Adipocyte (in vitro differentiated cells): ENCODE data around the gene LILRB2.
"Not testable (repeated sequence)": the region's sequence is repeated elsewhere in the genome, so short reads cannot be mapped to it uniquely, and the experiment has no call there.

Experiments used
- DNase-seq: peaks from one replicate; pipeline ENCODE4 v3.0.0-alpha.2; 2015; ENCODE audit warnings: low read depth
- H3K27me3 ChIP-seq: replicated peaks from 2 replicates; pipeline ENCODE4 v1.7.0; 2013; ENCODE audit warnings: mild to moderate bottlenecking, low read length, moderate library complexity; ENCODE audit not compliant: control insufficient read depth, insufficient read depth
- H3K36me3 ChIP-seq: 2 replicates; pipeline ENCODE4 v1.7.0; 2013; ENCODE audit warnings: low read length, mild to moderate bottlenecking, moderate library complexity; ENCODE audit not compliant: control insufficient read depth, insufficient read depth, severe bottlenecking
- H3K4me1 ChIP-seq: 2 replicates; pipeline ENCODE4 v1.7.0; 2013; ENCODE audit warnings: mild to moderate bottlenecking, low read length, moderate library complexity; ENCODE audit not compliant: control insufficient read depth, insufficient read depth
- H3K4me3 ChIP-seq: 2 replicates; pipeline ENCODE4 v1.7.0; 2013; ENCODE audit warnings: mild to moderate bottlenecking, low read length, moderate library complexity
- H3K9ac ChIP-seq: 2 replicates; pipeline ENCODE4 v1.7.0; 2013; ENCODE audit warnings: mild to moderate bottlenecking, low read length, moderate library complexity
- H3K9me3 ChIP-seq: 2 replicates; pipeline ENCODE4 v1.7.0; 2013; ENCODE audit warnings: mild to moderate bottlenecking, low read length, moderate library complexity; ENCODE audit not compliant: control insufficient read depth

Gene LILRB2

DNA sequence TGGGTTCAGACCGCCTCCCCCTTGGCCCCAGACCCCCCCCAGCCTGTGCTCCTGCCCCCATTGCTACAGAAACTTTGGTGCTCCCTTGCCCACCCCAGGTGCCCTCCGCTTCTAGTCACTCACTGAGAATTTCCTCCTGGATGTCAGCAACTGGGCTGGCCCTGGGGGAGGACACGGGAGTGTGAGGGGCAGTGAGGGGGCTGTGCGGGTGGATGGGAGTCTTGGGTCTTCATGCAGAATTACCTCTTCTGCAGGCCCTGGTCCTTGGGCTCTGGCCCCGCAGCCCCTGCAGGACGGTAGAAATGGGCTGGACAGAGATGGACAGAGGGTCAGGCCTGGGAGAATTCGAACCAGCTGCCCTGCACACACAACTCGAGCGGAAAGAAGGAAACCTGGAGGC, 28.7 kb downstream of the LILRB2 start:
- no peak for DNase-seq
- no peaks in the 10 kb centered on the region for H3K9me3 ChIP-seq
- H3K9ac ChIP-seq: no peak overlapping the region
- H3K4me3 ChIP-seq: no peak overlapping the region
- no peaks in the 10 kb centered on the region for H3K4me1 ChIP-seq
- peaks cover 37% of the 10 kb centered on the region for H3K27me3 ChIP-seq
- H3K36me3 ChIP-seq: no peaks in the 10 kb centered on the region

DNA sequence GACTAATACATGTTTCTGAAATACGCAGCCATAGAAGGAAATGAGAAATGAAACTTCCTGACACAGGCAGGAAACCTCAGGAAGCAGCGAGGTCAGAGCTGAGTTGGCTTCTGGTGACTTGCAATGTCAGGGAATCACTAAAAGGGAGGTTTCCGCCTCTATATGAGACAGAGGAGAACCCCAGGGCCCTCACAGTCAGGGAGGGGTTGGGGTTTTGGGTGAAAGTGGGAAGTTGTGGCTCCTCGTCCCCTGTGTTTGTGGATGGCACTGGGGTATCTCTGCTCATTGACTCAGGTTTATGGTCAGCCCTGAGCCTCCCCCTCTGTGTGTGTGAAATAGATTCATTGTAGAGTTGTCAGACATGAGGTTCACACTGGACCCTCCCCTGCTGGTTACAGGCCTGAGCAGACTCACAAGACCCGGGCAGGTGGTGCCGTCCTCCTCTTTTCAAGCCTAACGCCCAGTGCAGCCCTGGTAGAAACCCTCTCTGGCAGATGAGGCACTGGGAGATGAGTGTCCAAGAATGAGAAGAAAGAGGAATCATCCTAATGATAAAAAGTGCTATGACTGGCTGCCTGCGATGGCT, 32.8 kb downstream of the LILRB2 start:
- H3K4me1 ChIP-seq: no peaks in the 10 kb centered on the region
- no peak overlapping the region for H3K9ac ChIP-seq
- H3K36me3 ChIP-seq: no peaks in the 10 kb centered on the region
- no peak overlapping the region for H3K4me3 ChIP-seq
- no peak for DNase-seq
- H3K27me3 ChIP-seq: peaks cover 9% of the 10 kb centered on the region
- H3K9me3 ChIP-seq: no peaks in the 10 kb centered on the region

GRCh38 chr19:54247106-54247930, 33.6 kb downstream of the LILRB2 start:
- H3K4me3 ChIP-seq: no peak overlapping the region
- no peaks in the 10 kb centered on the region for H3K9me3 ChIP-seq
- H3K27me3 ChIP-seq: peaks cover 3% of the 10 kb centered on the region
- H3K9ac ChIP-seq: no peak overlapping the region
- H3K4me1 ChIP-seq: no peaks in the 10 kb centered on the region
- no peak for DNase-seq
- H3K36me3 ChIP-seq: no peaks in the 10 kb centered on the region

DNA sequence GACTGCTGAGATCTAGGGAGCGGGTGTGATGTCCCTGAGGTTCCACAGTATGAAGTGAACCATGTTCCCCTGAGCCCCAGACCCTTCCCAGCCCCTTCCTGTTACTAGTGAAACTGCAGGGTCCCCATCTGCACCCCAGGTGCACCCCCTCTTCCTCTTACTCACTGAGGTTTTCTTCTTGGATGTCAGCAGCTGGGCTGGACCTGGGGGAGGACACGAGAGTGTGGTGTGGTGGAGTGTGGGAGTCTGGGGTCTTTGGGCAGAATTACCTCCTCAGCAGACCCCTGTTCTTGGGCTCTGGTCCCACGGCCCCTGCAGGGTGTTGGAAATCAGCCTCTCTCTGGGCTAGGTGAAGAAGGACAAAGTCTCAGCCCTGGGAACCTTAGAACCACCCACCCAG, 35.0 kb downstream of the LILRB2 start:
- Histone ChIP-seq H3K36me3 (no peaks in the 10 kb centered on the region), H3K9ac (no peak overlapping the region), H3K9me3 (no peaks in the 10 kb centered on the region), H3K27me3 (peaks cover 3% of the 10 kb centered on the region), H3K4me3 (no peak overlapping the region), H3K4me1 (no peaks in the 10 kb centered on the region)
- no peak for DNase-seq

DNA sequence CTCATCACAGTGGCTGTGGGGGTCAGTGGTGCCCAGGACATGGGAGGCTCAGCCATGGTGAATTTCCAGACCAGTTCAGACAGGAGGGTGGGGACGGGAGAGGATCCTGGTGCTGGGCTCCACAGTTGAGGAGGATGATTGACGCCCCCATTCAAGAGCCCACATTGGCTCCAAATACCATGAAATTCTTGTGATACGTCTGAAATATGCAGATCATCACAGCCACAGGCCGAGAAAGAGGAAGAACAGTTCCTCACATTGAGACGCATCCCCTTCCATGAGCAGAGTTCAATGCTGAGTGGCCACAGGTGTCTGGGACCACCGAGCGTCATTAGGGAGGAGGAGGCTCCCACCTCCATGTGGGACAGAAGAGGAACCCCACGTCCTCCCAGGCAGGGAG, 37.1 kb downstream of the LILRB2 start:
- H3K9me3 ChIP-seq, H3K4me3 ChIP-seq, H3K36me3 ChIP-seq, H3K27me3 ChIP-seq, H3K9ac ChIP-seq, DNase-seq, H3K4me1 ChIP-seq: not testable (repeated sequence)

DNA sequence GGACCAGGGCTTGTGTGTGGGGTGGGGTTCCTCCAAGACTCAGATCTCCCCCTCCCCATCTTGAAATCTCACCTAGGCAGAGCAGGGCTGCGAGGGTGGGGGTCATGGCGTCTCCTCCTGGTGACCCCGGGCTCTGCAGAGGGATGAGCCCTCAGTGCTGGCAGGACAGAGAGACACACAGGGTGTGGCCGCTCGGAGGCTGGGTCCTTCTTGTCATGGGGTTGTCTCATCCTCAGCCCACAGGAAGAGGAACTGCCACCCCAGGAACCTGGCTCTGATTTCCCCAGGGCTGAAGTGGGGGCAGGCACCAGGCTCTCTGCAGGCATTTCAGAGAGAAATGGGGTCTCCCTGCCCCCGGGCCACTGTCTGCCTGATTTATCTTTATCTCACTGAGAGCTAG, 38.3 kb downstream of the LILRB2 start, which contains the start of gene LILRA6:
Gene LILRA6 (minus strand): TSS at position 145 of the 400 bp plus-strand sequence.
- not testable (repeated sequence) for H3K9ac ChIP-seq, H3K36me3 ChIP-seq, H3K4me1 ChIP-seq, DNase-seq, H3K9me3 ChIP-seq, H3K4me3 ChIP-seq
- peaks cover 11% of the 10 kb centered on the region for H3K27me3 ChIP-seq

- H3K36me3 ChIP-seq, H3K4me3 ChIP-seq, DNase-seq, H3K9me3 ChIP-seq, H3K9ac ChIP-seq, H3K4me1 ChIP-seq: not testable (repeated sequence)
- H3K27me3 ChIP-seq: peaks cover 15% of the 10 kb centered on the region
Measured at GRCh38 chr19:54242234-54242633, 38.7 kb downstream of the LILRB2 start.

DNA sequence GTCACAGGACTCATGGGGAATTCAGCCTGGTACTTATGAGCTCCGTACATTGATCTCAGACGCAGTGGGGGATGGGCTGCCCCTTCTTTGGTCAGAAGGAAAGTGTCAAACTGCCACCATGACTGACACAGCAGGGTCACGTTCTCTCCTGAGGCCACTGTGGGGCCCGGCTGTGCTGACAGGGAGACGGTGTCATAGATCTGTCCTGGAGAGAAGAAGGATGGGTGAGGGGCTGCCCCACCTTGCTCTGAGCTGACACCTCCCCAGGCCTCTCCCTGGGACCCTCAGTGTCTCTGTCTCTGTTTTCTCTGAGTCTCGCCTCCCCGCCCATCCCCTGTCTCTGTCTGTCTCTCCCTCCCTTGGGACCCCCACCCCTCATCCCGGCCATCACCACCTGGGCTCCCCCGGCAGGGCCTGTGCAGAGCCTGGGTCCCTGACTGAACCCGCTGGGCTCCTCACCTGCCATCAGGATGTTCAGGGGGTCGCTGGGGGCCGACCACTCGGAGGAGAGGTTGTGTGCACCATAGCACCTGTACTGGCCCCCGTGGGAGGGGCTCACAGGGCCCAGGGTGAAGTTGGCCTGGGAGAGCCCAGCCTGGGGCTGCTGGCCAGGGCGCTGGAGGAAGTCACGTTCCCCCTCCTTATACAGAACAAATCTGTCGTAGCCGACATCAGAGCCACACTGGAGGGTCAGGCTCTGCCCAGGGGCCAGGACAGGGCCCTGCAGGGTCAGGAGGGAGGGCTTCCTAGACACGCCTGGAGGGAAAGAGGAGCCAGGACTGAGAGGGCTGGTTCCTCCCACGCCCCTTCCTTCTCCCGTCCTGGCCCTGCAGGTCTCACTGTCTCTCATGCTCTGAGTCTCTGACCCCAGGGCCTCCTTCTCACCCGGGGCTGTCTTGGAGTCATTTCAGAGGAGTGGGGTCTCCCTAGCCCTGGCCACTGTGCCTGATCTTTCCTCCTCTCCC, 40.3 kb downstream of the LILRB2 start:
- not testable (repeated sequence) for H3K9me3 ChIP-seq, H3K9ac ChIP-seq, H3K36me3 ChIP-seq, DNase-seq, H3K4me1 ChIP-seq, H3K4me3 ChIP-seq
- H3K27me3 ChIP-seq: peaks cover 22% of the 10 kb centered on the region

DNA sequence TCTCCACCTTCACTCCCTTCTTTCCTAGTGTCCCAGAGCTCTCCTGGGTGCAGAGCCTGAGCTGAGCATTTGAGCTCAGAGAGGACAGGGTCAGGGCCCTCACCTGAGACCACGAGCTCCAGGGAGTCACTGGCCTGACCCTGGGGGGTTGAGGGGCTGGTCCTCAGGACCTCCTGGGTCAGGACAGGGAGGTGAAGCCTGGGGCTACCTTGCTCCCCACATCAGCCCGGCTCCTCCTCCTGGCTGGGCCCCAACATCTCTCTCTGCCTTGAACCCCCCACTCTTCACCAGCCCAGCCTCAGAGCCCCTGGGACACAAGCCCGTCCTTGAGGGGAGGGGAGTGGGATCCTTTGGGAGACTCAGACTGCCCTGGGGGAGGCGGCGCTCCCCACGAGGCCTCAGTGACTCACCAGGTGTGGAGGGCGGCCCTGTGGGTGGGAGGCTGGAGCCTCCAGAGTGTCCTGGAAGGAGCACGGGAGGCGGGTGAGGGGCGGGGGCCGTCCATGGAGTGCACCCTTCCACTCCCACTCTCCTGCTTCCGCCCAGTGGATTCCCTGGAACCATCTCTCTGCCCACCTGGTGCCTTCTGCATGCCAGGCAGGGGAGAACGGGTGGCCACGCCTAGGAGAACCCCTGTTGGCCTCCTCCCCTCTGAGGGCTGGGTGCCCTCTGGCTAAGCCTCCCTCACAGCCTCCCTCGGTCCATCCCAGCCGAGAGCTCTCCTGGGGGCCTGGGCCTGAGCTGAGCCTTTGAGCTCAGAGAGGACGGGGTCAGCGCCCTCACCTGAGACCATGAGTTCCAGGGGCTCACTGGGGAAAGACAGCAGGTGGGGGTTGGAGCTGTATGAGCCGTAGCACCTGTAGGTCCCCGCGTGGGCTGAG, 41.2 kb downstream of the LILRB2 start:
- not testable (repeated sequence) for H3K36me3 ChIP-seq, H3K4me1 ChIP-seq, H3K9me3 ChIP-seq, H3K9ac ChIP-seq, DNase-seq, H3K4me3 ChIP-seq
- H3K27me3 ChIP-seq: peaks cover 29% of the 10 kb centered on the region

- peaks cover 36% of the 10 kb centered on the region for H3K27me3 ChIP-seq
- H3K36me3 ChIP-seq: no peaks in the 10 kb centered on the region
- H3K4me1 ChIP-seq: no peaks in the 10 kb centered on the region
- no peak overlapping the region for H3K9ac ChIP-seq
- H3K4me3 ChIP-seq: no peak overlapping the region
- no peak for DNase-seq
- H3K9me3 ChIP-seq: peaks cover 12% of the 10 kb centered on the region
Measured at GRCh38 chr19:54233941-54234340, 47.0 kb downstream of the LILRB2 start.
